GM20431 (cell line): ENCODE data around the gene LBX2.
"Not testable (repeated sequence)": the region's sequence is repeated elsewhere in the genome, so short reads cannot be mapped to it uniquely, and the experiment has no call there.

Experiments used
- in situ Hi-C: fragments of 300-500 bp; cut with MseI, MboI; formaldehyde crosslinking; loops from one replicate; pipeline ENCODE4 v1.15.0; 2020; ENCODE audit warnings: low sequenced_read_pairs; ENCODE audit not compliant: unreplicated experiment

LBX2 gene

GRCh38 chr2:74488643-74489481 is 10.5 kb downstream of the LBX2 start:
- in situ Hi-C loops = loop anchor here (25.0 kb wide), 1 partner anchor 98 kb away; no protein-coding TSS in a partner anchor

- in situ Hi-C loops = loop anchor here (25.0 kb wide), 1 partner anchor 101 kb away; no protein-coding TSS in a partner anchor
Observed at GRCh38 chr2:74486141-74486540, 13.3 kb downstream of the LBX2 start.

- in situ Hi-C loops = loop anchor here (25.0 kb wide), 1 partner anchor 104 kb away; no protein-coding TSS in a partner anchor
Observed at GRCh38 chr2:74483675-74484164, 15.7 kb downstream of the LBX2 start.

- in situ Hi-C loops = loop anchor here (25.0 kb wide), 1 partner anchor 104 kb away; no protein-coding TSS in a partner anchor
Observed at GRCh38 chr2:74482801-74483674, 16.4 kb downstream of the LBX2 start, which contains the start of the genes CCDC142 and TTC31. TSS of gene CCDC142 (minus strand) at chr2:74482998. CDS start at chr2:74482837, 161 bp downstream. TSS of gene TTC31 (plus strand) at chr2:74483081. CDS start at chr2:74483096, 15 bp downstream.

- in situ Hi-C loops = loop anchor here (25.0 kb wide), 1 partner anchor 105 kb away; no protein-coding TSS in a partner anchor
Observed at GRCh38 chr2:74481961-74482800, 17.2 kb downstream of the LBX2 start.

- in situ Hi-C loops = loop anchor here (25.0 kb wide), 1 partner anchor 106 kb away; no protein-coding TSS in a partner anchor
Observed at GRCh38 chr2:74481431-74481830, 18.0 kb downstream of the LBX2 start.

GRCh38 chr2:74474899-74475298 is 24.5 kb downstream of the LBX2 start:
- in situ Hi-C loops = loop anchor here (25.0 kb wide), 1 partner anchor 112 kb away; no protein-coding TSS in a partner anchor

GRCh38 chr2:74474481-74474880 is 24.9 kb downstream of the LBX2 start:
- in situ Hi-C loops = no loop called here

- in situ Hi-C loops = no loop called here
Observed at GRCh38 chr2:74472945-74473258, 26.5 kb downstream of the LBX2 start.

- in situ Hi-C loops = no loop called here
Observed at GRCh38 chr2:74472086-74472944, 27.1 kb downstream of the LBX2 start, which contains the start of gene MRPL53. TSS of gene MRPL53 (minus strand) at chr2:74472680. CDS start at chr2:74472660, 20 bp downstream.

GRCh38 chr2:74471332-74472065 is 27.9 kb downstream of the LBX2 start:
- in situ Hi-C loops = no loop called here

GRCh38 chr2:74470742-74471141 is 28.7 kb downstream of the LBX2 start:
- in situ Hi-C loops = not testable (repeated sequence)

GRCh38 chr2:74464406-74464805 is 35.0 kb downstream of the LBX2 start:
- in situ Hi-C loops = no loop called here

GRCh38 chr2:74462786-74463105 is 36.7 kb downstream of the LBX2 start:
- in situ Hi-C loops = no loop called here

GRCh38 chr2:74462054-74462785 is 37.2 kb downstream of the LBX2 start:
- in situ Hi-C loops = no loop called here

- in situ Hi-C loops = no loop called here
Observed at GRCh38 chr2:74461187-74462053, 38.0 kb downstream of the LBX2 start.
